NCI-H2107 treated with DMSO at 0.1 percent for 48 hours (cell line): ENCODE data around the gene SFTPB.
"Not testable (repeated sequence)": the region's sequence is repeated elsewhere in the genome, so short reads cannot be mapped to it uniquely, and the experiment has no call there.

Experiments used
- DNase-seq: peaks from one replicate; lab custom pipeline; 2025; ENCODE audit not compliant: unreplicated experiment; lab: John Stamatoyannopoulos, UW

SFTPB gene

GRCh38 chr2:85668009-85668856 lies at the start of gene SFTPB:
Gene SFTPB (minus strand): TSS chr2:85668199. CDS start chr2:85668183, 16 bp downstream.
- DNase-seq = no peak

- DNase-seq = no peak
These were observed 49.5 kb upstream of the SFTPB start for GRCh38 chr2:85717308-85718008.

DNA sequence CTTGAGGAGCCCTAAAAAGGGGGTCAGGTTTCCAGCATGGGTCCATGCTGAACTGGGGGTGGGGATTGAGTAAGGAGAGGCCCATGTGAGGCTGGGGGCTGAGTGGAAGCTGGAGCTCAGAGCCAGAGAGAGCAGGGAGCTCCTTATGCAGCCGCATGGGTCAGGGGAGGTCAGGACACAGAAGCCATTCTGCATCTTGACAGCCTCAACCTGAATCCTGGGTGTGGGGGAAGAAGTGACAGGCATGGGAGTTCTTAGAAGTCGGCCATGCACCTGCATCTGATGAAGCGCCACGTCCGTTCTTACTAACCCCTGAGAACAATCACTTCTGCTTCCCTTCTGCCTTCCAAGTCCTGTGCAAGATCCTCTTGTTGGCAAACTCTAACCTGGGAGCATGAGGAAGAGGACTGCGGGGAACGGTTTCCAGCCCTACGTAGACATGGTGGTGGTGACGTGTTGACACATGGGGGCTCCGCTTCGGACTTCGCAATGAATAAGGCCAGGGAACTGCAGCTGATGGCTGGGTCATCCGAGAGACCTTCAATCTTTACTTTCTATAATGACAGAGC lies 48.4 kb upstream of the SFTPB start:
- DNase-seq = no peak

GRCh38 chr2:85714841-85715240 lies 46.8 kb upstream of the SFTPB start:
- DNase-seq = no peak

DNA sequence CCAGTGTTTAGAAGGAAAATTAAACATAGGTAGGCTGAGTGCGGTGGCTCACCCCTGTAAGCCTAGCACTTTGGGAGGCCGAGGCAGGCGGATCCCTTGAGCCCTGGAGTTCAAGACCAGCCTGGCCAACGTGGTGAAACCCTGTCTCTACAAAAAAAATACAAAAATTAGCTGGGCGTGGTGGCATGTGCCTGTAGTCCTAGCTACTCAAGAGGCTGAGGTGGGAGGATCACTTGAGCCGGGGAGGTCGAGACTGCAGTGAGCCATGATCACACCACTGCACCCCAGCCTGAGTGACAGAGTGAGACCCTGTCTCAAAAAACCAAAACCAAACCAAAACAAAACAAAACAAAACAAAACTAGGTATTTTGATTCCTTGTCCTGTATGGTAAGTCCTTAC lies 46.4 kb upstream of the SFTPB start:
- DNase-seq = not testable (repeated sequence)

GRCh38 chr2:85713836-85714235 lies 45.8 kb upstream of the SFTPB start:
- peak; percentile 68 for DNase-seq

DNA sequence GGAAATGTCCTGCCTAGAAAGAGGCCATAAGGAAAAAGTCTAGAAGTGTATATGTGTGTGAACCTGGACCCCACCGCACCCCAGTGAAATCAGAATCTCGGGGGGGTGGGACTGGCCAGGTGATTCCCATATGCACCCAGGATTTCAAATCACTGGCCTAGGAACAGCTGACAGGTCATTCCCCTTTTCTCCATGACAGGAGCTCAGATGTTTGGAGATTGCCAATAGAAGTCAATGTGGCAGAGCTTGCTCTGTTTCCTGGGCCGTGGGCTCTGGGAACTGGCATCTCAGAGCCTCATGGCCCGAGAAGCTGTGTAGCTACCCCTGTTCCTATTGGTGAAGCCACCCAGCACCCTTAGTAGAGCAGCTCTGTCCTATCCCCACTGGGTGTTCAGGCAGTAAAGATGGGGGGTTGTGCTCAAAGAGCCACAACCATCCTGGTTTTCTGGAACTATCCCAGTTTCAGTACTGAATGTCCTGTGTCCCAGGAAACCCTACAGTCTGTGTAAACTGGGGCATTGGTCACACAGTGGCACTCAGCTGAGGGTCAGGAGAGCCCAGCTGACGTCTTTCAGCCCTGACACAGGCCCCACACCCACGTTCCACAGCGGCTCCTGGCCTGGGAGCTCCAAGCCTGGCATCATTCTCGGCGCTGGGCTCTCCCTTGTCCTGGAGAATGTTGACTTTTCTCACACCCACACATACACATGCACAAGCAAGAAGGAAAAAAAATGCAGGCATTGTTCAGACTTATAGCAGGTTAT lies 45.0 kb upstream of the SFTPB start:
- DNase-seq = no peak

DNA sequence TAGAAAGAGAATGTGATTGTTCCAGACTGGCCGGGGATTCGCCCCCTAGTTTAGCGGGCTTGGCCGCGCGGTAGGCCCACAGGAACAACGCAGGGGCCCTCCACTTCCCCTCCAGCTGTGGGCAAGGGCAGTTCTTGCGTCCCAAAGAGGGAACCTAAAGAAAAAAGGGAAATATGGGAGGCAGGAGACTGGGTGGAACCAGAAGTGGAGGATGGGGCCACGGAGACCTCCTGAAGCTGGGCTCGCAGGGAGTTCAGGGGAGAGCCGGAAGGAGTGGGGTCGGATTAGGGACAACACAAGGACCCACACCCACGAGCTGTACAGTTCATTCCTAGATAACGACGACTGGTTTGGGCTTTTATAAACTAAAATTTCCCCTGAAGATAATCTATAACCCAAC lies 44.3 kb upstream of the SFTPB start:
- DNase-seq = no peak

DNA sequence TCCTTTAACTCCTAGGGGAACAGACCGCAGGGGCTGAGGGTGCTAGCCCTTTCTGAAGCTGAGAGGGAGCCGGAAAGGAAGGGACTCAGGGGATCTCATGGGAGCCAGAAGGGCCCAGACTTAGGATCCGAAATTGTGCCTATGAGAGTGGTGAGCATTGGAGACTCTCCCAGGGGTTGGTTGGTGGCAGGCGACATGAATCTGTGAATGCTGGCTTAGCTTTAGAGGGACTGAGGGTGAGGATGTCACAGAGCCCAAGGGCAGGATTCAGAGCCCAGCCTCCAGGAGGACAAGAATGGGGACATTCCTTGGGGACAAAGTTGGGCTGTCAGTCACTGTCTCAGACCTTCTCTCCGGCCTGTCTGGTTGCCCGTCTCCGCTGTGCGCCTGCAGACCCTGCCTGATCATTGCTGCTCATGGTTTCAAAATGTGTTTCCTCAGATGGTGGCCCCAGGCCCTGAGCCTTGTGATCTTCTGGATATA lies 43.6 kb upstream of the SFTPB start:
- no peak for DNase-seq

- DNase-seq = no peak
These were observed 42.9 kb upstream of the SFTPB start for GRCh38 chr2:85710687-85711577.

DNA sequence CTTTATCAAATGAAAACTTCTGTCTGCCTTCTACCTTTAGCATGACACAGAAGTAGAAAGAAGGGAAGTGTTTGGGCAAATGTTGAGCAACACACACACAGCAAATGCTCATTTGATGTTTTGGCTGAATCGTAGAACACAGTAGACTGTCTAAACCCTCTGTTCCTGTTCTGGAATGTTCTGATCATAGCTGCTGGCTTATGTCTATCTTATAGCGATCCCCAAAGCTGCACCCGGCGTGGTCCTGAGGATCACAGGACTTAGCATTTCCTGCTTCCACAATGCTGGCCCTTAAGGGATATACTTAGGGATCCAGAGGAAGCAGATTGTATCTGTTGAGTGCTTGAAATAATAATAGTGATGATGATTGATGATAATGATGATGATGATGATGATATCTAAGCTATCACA lies 41.4 kb upstream of the SFTPB start:
- DNase-seq = no peak

- no peak for DNase-seq
These were observed 40.6 kb upstream of the SFTPB start for GRCh38 chr2:85708641-85709040.

GRCh38 chr2:85707304-85707703 lies 39.3 kb upstream of the SFTPB start:
- peak; percentile 76 for DNase-seq

DNA sequence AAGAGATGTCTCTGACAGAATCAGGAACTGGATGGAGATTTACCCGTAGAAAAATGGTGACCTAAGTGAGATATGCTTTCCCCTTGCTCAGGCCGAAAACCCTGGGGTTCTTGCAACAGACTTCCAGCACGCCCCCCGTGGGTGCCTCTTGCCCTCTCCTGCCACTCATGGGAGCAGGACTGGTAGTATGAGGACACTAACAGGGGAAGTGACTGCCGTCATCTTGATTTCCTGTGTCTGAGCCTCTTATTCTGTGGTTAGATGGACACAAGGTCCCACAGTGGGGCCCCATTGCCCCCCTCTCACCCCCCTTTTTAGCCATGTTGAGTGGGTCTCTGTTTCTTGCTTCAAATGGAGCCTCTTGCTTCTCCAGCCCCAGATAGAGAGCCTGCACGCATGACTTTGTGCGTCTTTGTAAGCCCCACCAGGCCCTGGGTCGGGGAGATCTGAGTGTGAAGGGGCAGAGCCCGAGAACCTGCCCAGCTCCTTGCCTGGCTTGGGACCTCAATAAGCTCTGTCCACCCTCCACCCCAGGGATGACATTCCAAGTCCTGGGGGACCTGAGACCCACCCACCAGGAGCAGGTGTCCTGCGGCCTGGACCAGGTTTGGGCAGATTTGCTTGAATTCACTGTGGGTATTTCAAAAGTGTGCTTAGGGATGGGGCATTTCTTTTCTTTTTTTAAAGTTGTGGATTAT lies 38.7 kb upstream of the SFTPB start:
- no peak for DNase-seq

DNA sequence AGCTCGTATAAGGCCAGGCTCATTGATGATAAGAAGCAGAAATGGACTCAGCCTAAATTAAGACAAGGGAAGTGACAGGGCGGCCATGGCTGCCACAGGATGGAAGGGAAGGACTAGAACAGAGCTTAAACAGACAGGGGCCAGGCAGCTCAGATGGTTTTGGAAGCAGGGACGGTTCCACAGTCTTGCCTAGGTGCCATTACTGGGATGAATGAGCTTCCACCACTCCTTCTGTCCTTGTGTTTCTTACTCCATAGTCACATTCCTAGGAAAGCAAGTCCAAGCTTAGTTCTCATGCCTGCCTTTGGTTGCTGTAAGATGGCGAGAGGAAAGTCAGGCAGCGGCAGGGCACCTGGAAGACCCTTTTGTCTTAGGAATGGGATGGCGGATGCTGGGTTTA lies 38.1 kb upstream of the SFTPB start:
- no peak for DNase-seq

- DNase-seq = peak; percentile 38
These were observed 37.7 kb upstream of the SFTPB start for GRCh38 chr2:85705680-85706039.

DNA sequence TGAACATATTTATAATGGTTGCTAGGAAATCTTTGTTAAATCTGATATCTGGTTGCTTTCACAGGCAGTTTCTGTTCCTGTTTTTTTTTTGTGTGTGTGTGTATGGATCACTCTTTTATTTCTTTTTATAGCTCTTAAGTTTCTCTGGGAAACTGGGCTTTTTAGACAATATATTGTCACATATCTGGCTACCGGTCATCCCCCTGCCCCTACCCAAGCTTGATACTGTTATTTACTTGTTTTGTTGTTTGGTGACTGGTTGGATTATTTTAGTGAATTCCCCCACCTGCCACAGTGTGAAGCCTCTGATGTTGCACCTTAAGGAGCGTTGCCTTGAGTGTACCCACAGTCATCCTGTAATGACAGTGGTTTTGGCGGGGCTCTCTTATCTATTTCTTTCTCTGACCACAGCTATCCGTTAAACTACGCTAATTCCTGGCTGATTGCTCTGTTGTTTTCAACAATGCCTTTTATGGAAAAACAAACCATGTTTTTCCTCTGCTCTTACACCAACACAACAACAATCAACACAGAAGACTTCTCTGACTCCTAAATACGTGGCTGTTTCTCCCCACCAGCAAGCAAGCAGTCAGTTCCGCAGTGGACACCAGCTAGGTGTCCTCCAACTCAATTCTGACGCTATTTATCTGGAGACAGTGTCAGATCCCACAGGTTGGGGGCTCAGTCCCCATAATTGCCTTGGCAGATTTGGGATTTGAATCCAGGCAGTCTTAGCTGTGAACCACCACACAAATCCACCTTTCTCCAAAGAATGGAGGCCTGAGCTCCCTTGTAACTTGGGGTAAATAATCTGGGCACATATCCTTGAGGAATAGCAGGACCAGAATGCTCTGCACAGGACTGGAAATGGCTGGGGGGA lies 37.0 kb upstream of the SFTPB start:
- DNase-seq = no peak

DNA sequence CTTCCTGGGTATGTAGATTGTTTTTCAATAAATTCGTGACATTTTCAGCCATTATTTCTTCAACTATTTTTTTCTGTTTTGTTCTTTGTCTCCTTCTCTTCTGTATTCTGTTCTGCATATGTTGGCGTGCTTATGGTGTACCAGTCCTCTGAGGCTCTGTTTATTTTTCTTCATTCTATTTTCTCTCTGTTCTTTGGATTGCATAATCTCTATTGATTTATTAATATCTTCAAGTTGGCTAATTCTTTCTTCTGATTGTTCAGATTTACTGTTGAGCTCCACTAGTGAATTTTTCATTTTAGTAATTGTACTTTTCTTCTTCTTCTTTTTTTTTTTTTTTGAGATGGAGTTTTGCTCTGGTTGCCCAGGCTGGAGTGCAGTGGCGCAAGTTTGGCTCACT lies 36.0 kb upstream of the SFTPB start:
- DNase-seq = no peak

GRCh38 chr2:85703329-85703728 lies 35.3 kb upstream of the SFTPB start:
- no peak for DNase-seq
